Measurements from ENCODE around the gene CDH20.
"Not testable (repeated sequence)": the region's sequence is repeated elsewhere in the genome, so short reads cannot be mapped to it uniquely, and the experiment has no call there.

The CDH20 gene

DNA sequence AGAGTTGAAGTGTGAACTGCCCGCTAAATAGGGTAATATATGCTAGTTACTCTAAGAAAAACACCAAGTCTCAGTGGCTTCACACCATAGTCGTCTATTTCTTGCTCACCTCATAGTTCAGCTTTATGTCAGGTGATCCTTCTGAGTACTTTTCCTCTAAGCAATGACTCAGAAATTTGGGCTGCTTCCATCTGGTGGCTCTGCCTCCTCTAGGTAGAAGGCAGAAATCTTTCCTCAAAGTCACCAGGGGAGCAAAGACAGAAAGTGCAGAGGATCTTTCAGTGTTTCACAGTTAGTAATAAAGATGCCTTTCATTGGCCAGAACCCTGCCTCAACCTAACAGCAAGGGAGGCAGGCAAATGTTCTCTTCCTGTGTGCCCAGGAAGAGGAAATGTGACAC lies 17.3 kb downstream of the CDH20 start:
- DNase-seq = no peak

DNA sequence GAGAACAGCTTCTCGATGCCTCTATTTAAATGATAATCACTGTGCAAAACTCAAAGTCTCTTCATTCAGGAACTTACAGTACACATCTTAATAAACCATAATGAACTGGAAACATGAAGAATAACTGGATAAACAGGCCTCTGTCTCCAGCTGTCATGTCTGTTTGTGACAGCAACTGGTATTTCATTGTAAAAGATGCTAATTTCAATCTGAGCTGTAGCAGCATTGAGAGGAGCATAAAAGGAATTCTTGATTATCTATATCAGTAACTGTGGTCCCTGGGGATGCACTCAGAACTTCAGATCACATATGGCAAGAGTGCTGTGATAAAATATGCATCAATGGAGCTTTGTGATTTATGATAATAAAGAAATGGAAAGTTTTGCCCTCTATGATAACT lies 18.8 kb downstream of the CDH20 start:
- DNase-seq = no peak

DNA sequence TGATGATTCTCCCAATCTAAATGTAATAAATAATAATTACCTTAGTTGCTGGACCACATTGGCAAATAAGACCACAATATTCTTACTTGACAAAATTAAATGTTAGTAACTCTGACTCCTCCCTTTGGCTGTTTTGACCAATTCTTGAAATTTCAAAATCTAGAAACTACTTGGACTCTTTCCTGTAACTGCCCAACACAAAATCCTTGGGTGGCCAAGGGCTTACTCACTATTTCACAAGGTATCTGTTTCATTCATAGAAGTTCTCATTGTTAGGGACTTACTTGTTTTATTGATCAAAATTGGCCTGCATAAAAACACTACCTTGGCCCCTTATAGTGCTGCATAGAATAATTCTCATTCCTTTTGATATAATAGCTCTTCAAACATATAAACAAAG lies 19.4 kb downstream of the CDH20 start:
- DNase-seq = no peak

DNA sequence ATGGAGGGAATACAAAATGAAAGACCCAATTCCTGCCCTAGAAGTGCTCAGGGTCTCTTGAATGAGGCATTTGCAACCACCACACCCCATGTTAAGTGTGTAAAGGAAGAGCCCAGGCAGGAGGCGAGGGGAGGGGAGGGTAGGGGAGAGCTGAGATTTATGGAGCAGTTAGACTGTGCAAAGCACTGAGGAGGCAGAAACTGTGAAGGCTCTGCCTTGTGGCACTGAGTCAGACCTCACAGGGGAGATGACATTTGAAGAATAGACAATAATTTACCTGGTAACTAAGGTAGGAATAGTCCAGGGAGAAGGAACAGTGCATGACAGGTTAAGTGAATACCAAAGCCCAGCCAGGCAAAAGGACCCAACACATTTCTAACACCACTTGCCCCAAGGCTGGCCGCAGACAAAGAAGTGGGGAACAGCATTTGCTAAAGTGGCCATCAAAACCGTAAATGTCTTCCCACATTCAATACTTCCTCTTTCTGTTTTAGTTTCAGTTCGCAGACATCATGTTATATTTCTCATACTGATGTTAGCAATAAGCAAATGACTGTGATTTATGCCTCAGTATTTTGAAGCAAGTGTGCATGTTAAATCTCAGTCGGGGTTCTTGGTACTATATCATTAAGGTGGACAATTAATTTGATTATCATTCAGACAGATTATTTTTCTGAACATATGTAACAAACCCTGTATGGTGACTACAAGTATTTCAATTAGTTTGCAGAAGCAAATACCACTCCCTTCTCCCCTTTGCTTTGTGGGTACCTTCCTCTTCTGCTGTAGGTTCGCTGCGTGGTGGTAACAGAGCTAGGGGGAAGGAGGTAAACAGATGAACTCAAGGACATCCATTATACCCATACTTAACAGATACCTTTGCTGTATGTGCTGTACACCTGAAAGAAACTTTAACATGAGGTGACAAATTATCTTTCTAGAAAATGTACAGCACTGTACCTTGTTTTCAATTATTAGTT lies 27.5 kb downstream of the CDH20 start:
- no peak for DNase-seq

DNA sequence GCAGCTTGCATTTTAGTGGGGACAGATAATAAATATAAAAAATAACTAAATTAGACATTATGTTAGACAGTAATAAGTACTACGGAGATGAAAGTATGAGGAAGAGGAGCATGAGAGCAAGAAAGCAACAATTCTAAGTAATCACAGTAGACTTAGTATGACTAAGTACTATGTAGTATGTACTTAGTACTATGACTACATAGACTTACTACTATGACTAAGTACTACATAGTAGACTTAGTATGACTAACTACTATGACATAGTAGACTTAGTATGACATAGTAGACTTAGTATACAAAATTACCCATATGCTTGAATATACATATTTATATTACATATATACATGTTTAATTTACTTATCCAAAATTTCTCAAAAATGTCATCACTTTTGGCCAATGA lies 29.3 kb downstream of the CDH20 start:
- no peak for DNase-seq

DNA sequence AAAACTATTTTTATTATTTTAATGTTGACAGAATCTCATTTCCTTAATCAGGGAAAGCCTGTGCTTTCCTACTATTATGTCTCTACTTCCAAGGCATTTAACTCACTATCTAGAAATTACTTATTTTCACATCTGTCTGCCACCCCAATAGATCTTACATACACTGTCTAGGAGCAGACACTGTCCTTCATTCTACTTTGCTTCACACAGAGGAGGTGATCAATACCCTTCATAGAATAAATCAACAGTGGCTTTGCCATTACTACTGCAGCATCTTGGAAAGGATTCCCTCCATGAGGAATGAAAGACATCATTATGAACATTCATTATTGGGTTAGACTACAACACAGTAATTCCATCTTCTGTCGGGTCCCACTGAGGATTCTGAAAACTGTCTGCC lies 31.7 kb downstream of the CDH20 start:
- DNase-seq = no peak

DNA sequence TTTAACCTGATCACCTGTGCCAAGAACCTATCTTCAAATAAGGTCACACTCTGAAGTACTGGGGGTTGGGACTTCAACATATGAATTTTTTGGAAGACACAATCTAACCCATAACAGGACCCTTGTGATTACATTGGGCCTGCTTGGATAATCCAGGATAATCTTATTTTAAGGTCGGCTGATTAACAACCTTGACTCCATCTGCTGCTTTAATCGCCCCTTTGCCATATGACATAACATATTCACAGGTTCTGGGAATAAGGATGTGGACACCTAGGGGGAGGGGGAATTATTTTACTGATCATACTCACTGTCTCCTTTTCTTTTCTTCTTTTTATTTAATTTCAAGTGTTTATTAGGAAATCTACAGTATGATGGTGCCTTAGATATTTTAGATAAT lies 34.8 kb downstream of the CDH20 start:
- no peak for DNase-seq

DNA sequence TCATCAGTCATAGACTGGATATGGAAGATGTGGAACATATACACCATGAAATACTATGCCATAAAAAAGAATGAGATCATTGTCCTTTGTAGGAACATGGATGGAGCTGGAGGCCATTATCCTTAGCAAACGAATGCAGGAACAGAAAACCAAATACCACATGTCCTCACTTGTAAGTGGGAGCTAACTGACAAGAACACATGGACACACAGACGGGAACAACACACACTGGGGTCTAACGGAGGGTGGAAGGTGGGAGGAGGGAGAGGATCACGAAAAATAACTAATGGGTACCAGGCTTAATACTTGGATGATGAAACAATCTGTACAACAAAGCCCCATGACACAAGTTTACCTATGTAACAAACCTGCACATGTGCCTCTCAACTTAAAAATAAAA lies 36.4 kb downstream of the CDH20 start:
- not testable (repeated sequence) for DNase-seq

DNA sequence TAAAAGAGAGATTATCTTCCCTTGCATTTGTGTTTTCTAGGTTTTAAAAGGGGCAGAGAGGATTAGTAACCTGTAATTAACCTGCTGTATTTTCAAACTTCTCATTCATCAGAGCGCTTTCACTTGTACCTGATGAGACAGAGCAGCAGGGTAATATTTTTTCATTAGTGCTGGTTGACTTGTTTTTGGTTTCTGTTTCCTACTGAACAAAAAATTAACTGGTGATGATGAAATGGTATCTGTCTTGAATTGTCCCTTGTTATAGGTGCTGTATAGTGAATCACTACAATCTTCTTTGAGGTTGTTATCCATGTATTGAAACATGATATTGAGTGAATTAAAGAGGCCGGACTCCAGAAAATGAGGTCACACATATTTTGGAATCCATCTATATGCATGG lies 37.9 kb downstream of the CDH20 start:
- DNase-seq = no peak

DNA sequence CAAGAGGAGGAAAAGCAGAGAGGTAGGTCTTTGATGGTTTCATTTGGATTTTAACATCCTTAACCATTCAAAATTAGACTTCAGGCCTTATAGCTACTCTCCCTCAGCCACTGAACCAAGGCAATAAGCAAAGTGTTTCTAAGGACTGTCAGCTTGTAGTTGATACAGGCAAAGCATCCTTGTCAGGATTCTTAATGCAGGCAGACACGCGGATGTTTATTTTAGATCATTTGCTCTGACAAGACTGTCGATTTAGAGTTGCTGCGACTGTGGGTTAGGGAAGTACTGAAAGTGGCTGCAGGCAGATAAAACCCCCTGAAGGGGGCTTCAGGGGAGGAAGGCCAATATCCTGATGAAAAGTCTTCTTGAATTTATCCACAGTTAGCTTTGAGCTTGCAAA lies 46.6 kb downstream of the CDH20 start:
- no peak for DNase-seq

DNA sequence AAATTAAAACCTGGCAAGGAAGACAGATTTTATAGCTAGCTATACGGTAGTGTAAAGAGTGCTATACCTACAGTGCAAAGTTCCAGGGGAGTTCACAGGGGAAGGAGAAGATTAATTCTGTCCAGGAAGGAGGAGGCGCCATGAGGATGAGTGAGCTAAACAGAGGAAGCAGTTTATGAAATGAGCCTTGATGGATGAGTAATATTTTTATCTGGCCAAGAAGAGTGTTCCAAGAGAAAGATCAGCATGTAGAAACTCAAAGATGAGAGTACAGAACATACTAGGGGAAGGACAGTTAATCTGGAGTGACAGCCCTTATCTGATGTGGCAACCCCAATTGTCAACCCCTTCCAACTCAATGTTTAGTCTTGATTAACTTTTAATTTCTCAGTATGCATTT lies 54.8 kb downstream of the CDH20 start:
- no peak for DNase-seq

DNA sequence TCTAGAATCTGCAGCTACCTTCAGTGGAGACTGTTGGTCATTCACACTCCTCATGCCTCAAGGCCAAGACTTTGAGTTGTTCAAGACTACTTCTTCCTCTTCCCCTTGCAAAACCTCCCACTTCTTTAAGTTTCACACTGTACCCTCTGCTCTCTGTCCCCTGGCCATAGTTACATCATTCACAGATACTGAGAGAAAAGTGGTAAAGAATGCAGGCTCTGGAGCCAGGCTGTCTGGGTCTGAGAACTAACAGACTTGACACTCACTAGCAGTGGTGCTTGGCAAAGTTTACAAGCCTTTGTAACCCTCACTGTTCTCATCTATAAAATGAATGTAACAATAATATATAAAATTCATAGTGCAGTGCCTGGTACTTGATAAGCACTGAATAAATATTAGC lies 61.8 kb downstream of the CDH20 start:
- DNase-seq = no peak

DNA sequence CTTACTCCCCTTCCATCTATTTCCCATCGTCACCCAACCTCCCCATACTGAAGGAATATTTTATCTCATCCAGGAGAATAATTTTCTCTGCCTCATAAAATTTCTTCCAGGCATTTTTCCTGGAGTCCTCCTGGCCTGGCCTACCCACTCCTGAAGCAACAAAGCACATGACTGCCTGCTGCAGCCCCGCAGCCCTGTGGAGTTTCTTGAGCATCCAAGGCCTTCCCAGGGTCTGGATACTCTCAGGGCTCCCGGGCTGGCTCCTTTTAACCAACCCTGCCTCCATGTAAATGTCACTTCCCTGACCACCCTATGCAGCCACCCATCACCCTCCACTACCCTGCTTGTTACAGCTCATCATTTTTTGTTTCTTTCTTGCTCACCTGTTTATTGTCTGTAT lies 64.0 kb downstream of the CDH20 start:
- DNase-seq = no peak

DNA sequence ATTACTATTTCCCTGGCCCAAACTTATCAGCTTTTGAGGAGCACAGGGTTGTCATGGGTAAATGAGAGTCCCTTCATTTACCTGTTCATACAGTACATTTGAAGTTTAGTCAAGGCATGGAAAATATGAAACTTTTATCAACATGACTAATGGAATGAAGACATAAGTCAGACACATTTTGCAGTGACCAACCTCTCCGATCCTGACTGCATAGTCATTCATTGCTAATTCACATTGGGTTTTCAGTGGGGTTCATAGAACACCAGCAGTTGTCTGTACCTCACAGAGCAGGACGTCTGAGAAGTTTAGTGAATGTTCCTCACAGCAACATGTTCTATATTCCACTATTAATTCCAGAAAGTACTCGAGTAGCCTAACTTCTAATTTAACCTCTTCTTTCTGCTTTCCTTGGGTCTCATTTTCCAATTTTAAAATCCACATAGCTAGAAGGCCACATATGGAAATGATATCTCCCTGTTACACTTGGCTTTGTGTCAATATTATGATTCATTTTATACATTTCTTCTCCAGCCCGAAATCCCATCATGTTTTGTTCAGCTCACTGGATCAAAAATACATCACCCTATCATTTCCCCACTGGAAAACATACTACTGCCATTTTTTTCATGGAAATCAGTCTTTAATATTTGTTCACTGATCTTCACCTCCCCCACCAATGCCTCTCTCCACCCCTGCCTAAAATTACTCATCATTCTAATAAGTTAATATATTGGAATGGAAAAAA lies 65.9 kb downstream of the CDH20 start:
- no peak for DNase-seq

DNA sequence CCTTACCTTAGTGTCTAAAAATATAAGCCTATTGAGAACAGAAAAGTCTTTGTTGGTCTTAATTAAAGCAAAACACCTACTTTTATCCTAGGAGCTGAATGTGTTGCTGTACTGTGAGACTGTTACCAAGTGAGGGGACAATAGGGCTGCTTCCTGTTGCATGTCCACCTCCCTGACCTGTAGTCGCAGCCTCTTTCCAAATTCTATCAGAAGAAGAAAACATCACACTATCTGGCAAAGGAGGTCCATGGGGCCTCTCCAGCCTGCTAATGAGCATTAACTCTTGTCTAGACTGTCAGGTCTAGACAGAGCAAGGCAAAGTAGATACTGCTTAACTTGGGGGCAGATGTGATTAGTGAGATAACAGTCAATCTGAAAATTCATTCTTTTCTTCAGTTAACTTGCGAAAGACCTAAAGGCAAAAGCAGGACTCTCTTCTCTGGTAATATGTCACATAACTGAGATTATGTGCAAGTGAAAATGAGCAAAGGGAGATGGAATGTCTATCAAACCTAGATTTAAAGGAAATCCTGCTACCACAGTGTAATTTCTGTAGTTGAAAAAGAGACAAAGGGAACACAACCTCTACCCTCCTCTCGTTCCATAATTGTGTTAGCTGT lies 66.9 kb downstream of the CDH20 start:
- DNase-seq = no peak

DNA sequence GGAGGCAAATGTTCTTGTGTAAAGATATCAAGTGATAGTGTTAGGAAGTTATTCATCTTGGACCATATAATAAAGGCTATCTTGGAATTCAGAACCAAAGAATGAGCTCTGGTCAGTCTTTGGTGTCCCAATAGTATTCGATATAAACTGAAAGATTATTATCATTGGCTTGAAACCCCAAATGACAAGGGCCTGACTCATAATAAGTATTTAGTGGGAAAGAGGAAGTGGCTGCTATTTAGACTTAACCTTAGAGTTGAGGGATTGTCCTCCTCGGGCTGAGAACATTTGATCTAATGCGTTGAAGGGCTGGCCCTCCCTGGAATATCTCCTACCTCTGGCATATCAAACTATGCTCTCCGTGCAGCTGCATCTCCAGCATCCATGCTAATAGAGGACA lies 67.5 kb downstream of the CDH20 start:
- DNase-seq = no peak

DNA sequence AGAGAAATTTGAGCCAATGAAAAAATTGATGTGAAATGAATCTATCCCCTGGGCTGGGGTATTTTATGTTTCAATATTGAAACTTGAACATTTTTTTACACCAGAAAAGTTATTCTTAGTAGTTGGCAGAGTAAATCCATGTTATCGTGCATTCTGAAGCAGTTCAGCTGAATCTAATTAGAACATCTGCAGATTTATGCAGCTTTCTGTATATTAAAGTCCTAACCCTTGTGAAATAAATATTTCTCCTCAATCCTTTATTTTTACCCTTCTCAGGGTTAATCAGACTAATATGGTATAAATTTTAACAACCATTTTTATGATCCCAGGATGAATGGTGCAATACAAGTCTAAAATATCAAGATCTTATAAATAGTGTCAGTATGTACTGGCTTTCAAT lies 69.5 kb downstream of the CDH20 start:
- no peak for DNase-seq

DNA sequence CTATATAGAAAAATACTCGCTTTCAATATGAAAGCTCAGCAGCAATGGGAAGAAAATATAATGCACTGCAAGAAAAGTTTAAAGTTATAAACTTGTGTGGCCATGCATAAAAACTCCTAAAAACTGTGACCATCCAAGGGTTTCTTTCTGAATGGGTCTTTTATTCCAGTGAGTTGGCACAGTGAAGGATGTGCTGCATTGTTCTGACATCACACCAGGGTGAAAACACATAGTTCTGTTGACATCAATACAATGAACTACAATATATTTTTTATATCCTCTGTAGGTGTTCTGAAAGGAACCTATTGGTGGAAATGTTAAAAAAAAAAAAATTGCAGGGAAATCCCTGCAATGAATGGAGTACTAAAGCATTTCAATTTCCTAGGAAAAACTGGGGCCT lies 80.2 kb downstream of the CDH20 start:
- DNase-seq = no peak

DNA sequence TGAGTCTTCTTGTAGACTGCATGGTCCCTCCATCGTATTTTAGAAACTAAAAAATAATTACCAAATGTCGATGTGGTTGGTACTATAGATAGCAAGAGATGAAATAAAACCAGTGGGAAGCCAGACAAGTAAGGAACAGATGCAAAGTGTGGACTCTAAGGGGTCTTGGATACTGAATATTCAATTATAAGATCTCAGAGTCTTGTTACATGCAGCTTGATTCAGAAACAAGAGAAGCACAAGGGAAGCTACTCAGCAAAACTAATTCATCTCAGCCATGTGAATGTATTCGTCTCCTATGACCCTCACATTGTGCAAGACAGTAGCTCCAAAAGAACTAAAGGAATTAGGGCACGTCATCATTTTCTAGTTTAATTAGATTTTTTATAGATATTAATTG lies 80.9 kb downstream of the CDH20 start:
- DNase-seq = no peak

DNA sequence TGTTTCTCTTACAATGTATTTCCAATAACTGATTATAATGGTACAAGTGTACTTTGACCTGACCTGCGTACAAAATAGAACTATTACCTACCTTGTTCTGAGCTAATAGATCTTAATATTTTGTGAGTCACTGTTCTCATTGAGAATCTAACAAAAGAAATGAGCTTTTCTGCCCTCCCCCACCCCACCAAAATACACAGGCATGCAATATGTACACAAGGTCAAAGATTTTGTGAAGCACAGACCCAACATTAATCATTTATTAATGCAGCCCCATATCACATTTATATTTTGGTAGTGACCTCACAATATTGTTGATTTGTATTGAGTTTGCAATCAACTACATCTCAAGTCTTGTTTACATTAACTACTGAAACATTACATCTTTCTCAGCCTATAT lies 86.5 kb downstream of the CDH20 start:
- no peak for DNase-seq

DNA sequence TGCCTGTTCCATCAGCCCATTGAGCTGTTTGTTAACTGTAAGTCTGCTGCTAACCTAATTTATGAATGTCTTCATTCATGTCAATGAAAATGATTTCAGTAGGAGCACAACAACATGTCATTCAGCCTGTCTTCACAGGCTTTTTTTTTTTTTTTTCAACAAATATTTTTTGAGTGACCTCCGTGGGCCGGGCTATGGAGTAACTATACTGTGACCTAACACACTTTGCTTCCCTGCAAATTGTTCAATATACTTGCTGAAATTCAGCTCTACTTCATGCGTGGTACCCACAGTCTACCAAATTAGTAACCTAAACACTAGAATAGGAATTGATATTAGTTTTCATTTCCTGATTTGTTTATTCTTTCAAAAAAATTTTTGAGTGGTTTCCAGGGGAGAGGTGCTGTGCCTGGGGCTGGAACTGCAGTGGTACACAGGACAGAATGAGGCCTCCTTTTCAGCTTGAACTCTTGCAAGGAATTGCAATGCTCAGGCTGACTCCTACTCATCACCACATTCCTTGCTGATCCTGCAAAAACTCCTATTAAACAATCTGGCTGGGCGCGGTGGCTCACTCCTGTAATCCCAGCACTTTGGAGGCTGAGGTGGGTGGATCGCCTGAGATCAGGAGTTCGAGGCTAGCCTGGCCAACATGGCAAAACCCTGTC lies 87.1 kb downstream of the CDH20 start:
- DNase-seq = no peak

DNA sequence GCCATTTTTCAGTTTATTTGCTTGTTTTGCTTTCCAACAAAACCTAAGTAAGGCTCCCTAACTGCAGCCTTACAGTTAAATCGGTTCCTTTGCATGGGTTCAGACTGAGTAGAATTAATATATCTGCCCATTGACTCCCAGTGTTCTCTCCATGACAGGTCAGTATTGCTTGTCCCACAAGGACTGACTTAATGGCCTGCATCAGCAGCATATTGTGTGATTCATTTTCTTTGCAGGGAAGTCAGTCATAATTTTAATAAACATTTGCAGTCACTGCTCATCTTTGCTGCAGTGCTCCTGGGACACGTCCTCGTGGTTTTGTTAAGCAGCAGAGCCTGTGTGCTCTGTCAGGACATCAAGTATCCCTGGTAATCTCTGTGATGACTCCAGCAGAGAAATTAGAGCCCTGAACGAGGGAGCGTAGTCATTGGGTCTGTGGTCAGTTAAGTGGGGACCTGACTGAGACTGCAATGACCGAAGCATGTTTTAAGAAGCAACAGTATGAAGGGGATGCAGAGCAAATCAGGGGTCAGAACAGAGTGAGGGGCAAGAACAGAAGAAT lies 93.3 kb downstream of the CDH20 start:
- no peak for DNase-seq

DNA sequence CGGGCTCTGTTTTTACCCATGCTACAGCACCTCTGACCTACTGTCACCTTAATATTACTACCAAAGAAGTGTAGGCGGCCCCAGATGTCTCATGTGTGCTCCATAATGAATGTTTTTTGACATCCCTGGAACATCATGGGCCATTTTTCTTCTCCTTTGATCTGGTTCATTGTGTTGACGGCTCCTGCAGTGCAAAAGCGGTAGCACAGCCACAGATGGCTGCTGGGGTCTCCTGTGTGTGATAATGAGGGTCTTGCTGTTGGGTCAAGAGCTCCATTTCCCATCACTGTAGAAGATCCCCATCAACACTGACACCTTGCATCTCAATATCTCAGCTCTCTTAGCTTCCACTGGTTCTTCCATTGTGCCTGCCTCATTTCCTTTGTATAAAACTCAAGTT lies 95.0 kb downstream of the CDH20 start:
- DNase-seq = no peak
